HG03442 (cell line): Measurements from ENCODE around the gene CFAP73.
A peak's percentile ranks its signal among the peaks of the same experiment; 100 is the strongest.

Experiments used
- ATAC-seq: cut with Tn5 transposase; IDR thresholded peaks from one replicate; pipeline ENCODE4 v1.9.1; 2021; ENCODE audit warnings: mild to moderate bottlenecking, moderate library complexity; ENCODE audit not compliant: unreplicated experiment

The CFAP73 gene

GRCh38 chr12:113208041-113208934 lies 58.8 kb downstream of the CFAP73 start:
- peak; percentile 68 for ATAC-seq
